ENCODE measurements around the gene RFFL.
A peak's percentile ranks its signal among the peaks of the same experiment; 100 is the strongest.
"Not testable (repeated sequence)": the region's sequence is repeated elsewhere in the genome, so short reads cannot be mapped to it uniquely, and the experiment has no call there.

The RFFL gene

GRCh38 chr17:35063514-35064223 lies at the start of gene RFFL:
Gene RFFL (minus strand): TSS chr17:35063707. CDS start chr17:35026553, 37,154 bp downstream.
- peak; percentile 98 for DNase-seq (ENCODE audit: low spot score)

GRCh38 chr17:35110791-35111190 lies 47.3 kb upstream of the RFFL start:
- not testable (repeated sequence) for DNase-seq (ENCODE audit: low spot score)

DNA sequence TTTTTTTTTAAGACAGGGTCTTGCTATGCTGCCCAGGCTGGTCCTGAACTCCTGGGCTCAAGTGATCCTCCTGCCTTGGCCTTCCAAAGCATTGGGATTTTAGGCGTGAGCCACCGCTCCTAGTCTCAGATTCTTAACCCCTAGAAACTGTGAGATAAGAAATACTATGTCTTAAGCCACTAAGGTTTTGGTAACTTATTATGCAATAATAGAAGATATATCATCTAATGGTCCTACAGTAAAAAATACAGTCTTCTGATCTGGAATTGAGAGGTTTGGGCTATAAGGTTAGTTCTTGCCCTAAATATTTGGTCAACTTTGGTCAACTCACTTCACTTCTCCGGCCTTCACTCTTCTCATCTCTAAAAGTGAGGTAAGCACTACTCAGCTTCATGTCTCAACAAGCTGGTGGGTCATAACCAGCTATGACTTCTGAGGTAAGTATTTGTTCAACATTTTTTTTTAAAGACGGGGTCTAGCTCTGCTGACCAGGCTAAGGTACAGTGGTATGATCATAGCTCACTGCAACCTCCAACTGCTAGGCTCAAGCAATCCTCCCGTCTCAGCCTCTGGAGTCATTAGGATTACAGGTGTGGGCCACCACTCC lies 41.4 kb upstream of the RFFL start:
- no peak for DNase-seq (ENCODE audit: low spot score)

DNA sequence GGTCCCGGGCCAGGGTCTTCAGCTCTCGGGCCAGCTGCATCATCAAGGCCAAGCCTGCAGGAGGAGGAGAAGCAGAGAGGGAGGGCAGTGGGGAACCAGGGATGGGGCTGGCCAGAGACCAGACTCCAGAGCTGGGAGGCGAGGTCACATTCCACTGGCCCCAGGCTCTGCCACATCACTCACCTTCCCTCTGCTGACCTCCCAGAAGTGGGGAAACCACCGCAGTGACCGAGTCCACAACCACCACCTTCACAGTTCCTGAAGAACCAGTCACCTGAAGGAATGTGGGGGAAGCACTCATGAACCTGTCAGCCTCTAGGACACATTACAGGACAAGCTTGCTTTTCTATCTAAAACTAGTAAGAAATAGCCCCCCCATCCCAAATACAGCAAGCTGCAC lies 39.8 kb upstream of the RFFL start:
- no peak for DNase-seq (ENCODE audit: low spot score)

GRCh38 chr17:35101725-35102124 lies 38.2 kb upstream of the RFFL start:
- no peak for DNase-seq (ENCODE audit: low spot score)

GRCh38 chr17:35101036-35101435 lies 37.5 kb upstream of the RFFL start:
- DNase-seq (ENCODE audit: low spot score) = no peak

DNA sequence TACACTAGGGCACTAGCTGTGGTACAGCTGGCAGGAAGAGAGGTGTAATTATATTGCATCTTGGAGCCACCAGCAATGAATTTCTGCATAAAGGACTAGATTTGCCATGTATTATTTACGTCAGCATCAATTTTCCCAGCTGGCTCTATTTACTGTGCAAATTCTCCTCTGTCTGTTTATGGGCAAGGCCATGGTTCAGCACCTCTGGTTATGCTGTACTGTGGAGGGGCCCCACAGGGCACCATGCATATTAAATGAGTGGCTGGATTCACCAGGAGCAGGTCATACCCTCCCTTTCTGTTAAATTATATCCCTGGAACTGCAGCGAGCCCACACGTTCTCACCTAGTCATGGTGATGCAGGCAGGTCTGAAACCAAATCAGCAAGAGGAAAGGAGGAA lies 36.4 kb upstream of the RFFL start:
- DNase-seq (ENCODE audit: low spot score) = no peak

DNA sequence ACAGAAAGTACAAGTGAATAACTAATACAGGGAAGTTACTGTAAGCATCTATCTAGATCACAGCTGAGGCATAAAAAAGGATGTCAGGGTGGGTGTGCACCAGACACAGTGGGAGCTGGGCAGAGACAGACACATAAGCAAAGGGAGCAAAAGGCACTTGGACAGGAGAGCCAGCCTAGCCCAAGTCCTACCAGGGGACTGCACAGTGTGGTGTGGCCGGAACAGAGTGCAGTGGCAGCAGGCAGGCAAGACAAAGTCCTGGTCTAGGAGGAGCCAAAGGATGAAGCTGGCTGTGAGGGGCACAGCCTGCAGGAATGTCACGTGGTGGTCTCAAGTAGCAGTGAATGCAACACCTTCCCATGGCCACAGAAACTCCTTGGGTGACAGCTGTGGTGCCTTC lies 34.3 kb upstream of the RFFL start:
- DNase-seq (ENCODE audit: low spot score) = no peak

- no peak for DNase-seq (ENCODE audit: low spot score)
Measured at GRCh38 chr17:35095741-35096140, 32.2 kb upstream of the RFFL start.

GRCh38 chr17:35094902-35095301 lies 31.4 kb upstream of the RFFL start:
- DNase-seq (ENCODE audit: low spot score) = no peak

DNA sequence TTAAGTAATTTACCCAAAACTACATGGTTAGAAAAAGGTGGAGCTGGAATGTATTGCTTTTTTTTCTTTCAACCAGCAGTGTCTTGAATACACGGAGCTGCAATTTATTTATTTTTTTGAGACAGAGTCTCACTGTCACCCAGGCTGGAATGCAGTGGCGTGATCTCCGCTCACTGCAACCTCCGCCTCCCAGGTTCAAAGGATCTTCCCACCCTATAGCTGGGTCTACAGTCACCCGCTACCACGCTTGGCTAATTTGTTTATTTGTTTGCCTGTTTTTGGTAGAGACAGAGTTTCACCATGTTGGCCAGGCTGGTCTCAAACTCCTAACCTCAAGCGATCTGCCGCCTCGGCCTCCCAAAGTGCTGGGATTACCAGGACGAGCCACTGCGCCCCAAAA lies 27.2 kb upstream of the RFFL start:
- DNase-seq (ENCODE audit: low spot score) = not testable (repeated sequence)

DNA sequence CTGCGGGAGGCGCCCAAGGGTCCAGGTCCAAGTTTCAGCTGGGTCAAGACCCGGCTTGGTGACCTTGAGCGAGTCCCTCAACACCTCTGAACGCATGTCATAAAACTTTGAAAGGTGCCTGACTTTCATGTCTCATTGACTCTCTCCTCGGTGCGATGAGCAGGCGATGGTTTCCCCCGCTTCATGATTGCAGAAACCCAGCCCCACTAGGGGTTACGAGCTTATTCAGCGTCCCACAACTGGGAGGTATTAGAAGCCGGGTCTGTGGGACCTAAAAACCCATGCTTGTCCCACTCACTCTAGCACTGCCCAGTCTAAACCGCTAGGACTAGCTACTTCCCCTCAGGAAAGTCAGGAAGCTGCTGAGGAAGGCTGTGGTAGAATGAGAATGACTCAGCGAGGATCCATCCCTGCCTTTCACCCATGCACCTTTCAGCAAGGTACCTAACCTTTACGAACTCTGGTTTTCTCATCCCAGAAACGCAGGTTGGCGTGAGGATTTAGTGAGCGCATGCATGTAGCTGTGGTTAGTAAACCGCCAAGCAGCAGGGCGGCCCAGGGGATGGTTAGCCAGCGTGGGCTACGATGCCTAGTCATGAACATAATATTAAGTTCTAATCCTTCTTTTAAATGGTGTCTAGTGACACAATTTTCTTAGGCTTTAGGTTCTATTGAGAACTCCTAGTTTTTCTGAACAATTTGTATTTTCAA lies 26.2 kb upstream of the RFFL start:
- DNase-seq (ENCODE audit: low spot score) = peak; percentile 43

DNA sequence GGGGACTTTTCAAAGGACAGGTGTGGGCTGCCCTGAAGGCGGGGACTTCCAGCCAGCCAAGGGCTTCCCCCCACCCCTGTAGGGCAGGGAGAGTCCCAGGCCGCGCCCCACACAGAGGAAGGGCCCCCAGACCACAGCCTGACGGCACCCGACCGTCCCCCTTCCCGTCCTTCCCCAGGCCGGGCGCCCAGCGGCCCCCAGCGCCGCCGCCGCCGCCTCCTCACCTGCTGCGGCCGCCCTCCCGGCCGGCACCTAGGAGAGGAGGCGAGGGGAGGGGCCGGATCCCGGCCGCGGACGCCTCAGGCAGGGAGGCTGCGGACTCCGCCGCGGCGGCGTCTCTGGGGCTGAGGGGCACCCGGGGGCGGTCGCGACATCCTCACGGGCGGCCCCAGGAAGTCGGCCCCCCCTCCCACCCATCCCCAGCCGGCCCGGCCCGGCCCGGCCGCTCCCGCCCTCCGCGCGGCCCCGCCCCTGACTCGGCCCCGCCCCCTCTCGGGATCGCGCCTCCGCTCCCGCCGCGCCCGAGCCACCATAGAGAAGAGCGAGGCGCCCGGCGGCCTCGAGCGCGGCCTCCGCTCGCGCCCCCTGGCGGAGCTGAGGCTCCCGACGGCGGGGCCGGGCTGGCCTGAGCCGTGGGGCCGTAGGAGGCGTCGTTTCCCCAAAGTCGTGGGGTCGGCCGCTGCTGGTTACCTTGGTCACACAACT lies 25.5 kb upstream of the RFFL start:
- DNase-seq (ENCODE audit: low spot score) = peak; percentile 88

DNA sequence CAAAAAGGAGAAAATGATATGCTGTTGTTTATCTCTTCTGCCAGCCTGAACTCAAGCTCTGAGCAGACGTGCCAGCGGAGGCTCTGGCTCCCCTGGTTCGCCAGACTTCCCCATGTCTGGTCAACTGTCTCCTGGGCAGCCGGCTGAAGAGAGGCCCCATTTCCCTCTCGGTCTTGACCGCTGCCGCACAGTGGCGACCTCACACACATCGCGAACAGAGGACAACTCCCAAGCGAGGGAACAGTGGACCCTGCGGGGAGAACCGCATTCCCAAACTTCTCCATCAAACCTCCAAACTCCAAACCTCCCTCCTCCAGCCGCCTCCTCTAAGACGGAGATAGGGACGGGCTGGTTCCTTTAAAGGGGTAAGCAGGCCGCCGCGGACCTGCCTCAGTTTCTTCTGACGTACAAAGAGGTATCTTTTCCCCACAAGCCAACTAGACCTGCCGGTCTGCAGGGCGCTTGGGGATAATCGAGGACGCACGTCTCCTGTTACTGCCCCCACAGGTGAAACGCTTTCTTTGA lies 24.9 kb upstream of the RFFL start:
- no peak for DNase-seq (ENCODE audit: low spot score)

- peak; percentile 54 for DNase-seq (ENCODE audit: low spot score)
Measured at GRCh38 chr17:35087731-35088355, 24.3 kb upstream of the RFFL start.

- DNase-seq (ENCODE audit: low spot score) = no peak
Measured at GRCh38 chr17:35086931-35087573, 23.5 kb upstream of the RFFL start.

GRCh38 chr17:35086164-35086563 lies 22.7 kb upstream of the RFFL start:
- DNase-seq (ENCODE audit: low spot score) = no peak

DNA sequence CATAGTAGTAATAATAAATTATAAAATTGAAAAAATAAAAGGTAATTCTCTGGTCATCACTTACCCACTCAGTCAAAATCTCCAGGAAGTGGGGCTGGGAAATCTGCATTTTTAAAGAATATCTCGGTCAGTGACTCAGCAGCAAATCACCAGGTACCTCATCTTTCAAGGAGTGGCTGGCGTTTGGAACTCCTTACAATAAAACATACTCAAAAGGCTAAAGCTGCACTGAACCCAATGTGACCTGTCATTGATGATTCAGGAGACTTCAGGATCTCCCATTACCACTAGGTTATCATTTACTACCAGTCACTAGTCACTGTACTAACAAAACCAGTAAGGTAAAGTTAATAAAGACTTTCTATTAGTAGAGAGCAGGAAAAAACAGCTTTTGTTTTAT lies 21.5 kb upstream of the RFFL start:
- peak; percentile 37 for DNase-seq (ENCODE audit: low spot score)

- DNase-seq (ENCODE audit: low spot score) = no peak
Measured at GRCh38 chr17:35083071-35083470, 19.6 kb upstream of the RFFL start.

GRCh38 chr17:35082073-35082657 lies 18.7 kb upstream of the RFFL start:
- peak; percentile 74 for DNase-seq (ENCODE audit: low spot score)

- DNase-seq (ENCODE audit: low spot score) = no peak
Measured at GRCh38 chr17:35081638-35082037, 18.1 kb upstream of the RFFL start.

All from activated CD4-positive, alpha-beta T cell treated with anti-CD3 and anti-CD28 coated beads, Interleukin-2, Interleukin-4, amounts not matched to agents 100 ng/mL and 50 ng/mL, durations not matched to agents 16 hours and 8 hours (primary cell).